Neural progenitor cell (in vitro differentiated cells): ENCODE data around the gene CABP2.
"Not testable (repeated sequence)": the region's sequence is repeated elsewhere in the genome, so short reads cannot be mapped to it uniquely, and the experiment has no call there.

Experiments
- EZH2 ChIP-seq: fragments of 200-600 bp; sonication (generic); IDR thresholded peaks from 2 replicates; pipeline ENCODE4 v1.6.1; 2017; ENCODE audit warnings: antibody characterized with exemption, mild to moderate bottlenecking, moderate library complexity
- EZH2phosphoT487 ChIP-seq: fragments of 200-600 bp; sonication (generic); IDR thresholded peaks from 2 replicates; pipeline ENCODE4 v1.6.1; 2017; ENCODE audit warnings: antibody characterized with exemption
- TF ChIP-seq, protein P1 (sequence below): fragments of 200-600 bp; sonication (generic); IDR thresholded peaks from 2 replicates; pipeline ENCODE4 v1.5.1; 2017; ENCODE audit warnings: antibody characterized with exemption, mild to moderate bottlenecking

DNA sequence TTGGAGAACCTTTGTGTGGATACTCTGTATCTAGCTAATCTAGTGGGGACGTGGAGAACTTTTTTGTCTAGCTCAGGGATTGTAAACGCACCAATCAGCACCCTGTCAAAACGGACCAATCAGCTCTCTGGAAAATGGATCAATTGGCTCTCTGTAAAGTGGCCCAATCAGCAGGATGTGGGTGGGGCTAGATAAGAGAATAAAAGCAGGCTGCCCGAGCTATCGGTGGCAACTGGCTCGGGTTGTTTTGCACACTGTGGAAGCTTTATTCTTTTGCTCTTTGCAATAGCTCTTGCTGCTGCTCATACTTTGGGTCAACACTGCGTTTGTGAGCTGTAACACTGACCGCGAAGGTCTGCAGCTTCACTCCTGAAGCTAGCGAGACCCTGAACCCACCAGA, 46.6 kb downstream of the CABP2 start:
- TF ChIP-seq, protein P1, sequence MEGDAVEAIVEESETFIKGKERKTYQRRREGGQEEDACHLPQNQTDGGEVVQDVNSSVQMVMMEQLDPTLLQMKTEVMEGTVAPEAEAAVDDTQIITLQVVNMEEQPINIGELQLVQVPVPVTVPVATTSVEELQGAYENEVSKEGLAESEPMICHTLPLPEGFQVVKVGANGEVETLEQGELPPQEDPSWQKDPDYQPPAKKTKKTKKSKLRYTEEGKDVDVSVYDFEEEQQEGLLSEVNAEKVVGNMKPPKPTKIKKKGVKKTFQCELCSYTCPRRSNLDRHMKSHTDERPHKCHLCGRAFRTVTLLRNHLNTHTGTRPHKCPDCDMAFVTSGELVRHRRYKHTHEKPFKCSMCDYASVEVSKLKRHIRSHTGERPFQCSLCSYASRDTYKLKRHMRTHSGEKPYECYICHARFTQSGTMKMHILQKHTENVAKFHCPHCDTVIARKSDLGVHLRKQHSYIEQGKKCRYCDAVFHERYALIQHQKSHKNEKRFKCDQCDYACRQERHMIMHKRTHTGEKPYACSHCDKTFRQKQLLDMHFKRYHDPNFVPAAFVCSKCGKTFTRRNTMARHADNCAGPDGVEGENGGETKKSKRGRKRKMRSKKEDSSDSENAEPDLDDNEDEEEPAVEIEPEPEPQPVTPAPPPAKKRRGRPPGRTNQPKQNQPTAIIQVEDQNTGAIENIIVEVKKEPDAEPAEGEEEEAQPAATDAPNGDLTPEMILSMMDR: not testable (repeated sequence)
- TF ChIP-seq EZH2phosphoT487, EZH2: not testable (repeated sequence)
